Panc1 (cell line): Measurements from ENCODE around the gene CDH13. TPM values are rescaled to one million over a fixed set of nuclear protein-coding genes. Genes with fewer than 3 reads are reported as not detected.

Source experiments
- ATAC-seq: fragments of 200-7000 bp; cut with Tn5 transposase; 2 replicates; pipeline ENCODE4 v1.9.1; 2020; ENCODE audit warnings: mild to moderate bottlenecking, moderate library complexity
- BruUV-seq: library from RNA; stranded (reverse); fragments of 400-500 nt; replicated peaks from 2 replicates; lab custom pipeline; 2021; lab: Mats Ljungman, UMichigan
- CTCF ChIA-PET: fragments of 300-600 bp; sonication (Branson Sonifier 250); formaldehyde crosslinking; loops from one replicate; lab custom pipeline; 2022; ENCODE audit warnings: antibody characterized with exemption; lab: Charles Lee
- POLR2A ChIA-PET: fragments of 300-600 bp; sonication (Branson Sonifier 250); formaldehyde crosslinking; loops from one replicate; lab custom pipeline; 2022; ENCODE audit warnings: antibody characterized with exemption; lab: Charles Lee
- DNase-seq: peaks from one replicate; pipeline ENCODE4 v3.0.0-alpha.2; 2010; ENCODE audit warnings: low read depth, low spot score
- H3K27ac ChIP-seq: 2 replicates; pipeline ENCODE4 v1.5.1; 2011; ENCODE audit warnings: mild to moderate bottlenecking, low read length, inconsistent platforms
- H3K27me3 ChIP-seq: fragments of 200-500 bp; sonication (Bioruptor generic); 2 replicates; pipeline ENCODE4 v1.6.0; 2014; ENCODE audit warnings: low read length, inconsistent platforms; ENCODE audit not compliant: control insufficient read depth, insufficient read depth
- H3K36me3 ChIP-seq: fragments of 200-500 bp; sonication (Bioruptor generic); 2 replicates; pipeline ENCODE4 v1.5.1; 2014; ENCODE audit warnings: inconsistent platforms, mild to moderate bottlenecking, low read length, moderate library complexity; ENCODE audit not compliant: control insufficient read depth, insufficient read depth
- H3K4me1 ChIP-seq: 2 replicates; pipeline ENCODE4 v1.5.1; 2011; ENCODE audit warnings: inconsistent platforms, mild to moderate bottlenecking, low read length, moderate library complexity; ENCODE audit not compliant: control insufficient read depth, insufficient read depth
- H3K4me3 ChIP-seq, 2 experiments: 2 replicates each; pipeline ENCODE4 v1.5.1; 2011 to 2012; ENCODE audit warnings: low read depth in 2 of 2, low read length in 2 of 2, mild to moderate bottlenecking in 2 of 2, inconsistent platforms in 1 of 2, moderate library complexity in 1 of 2
- H3K9me3 ChIP-seq: fragments of 200-500 bp; sonication (Bioruptor generic); 2 replicates; pipeline ENCODE4 v1.5.1; 2014; ENCODE audit warnings: low read depth, mild to moderate bottlenecking, inconsistent platforms, low read length, moderate library complexity; ENCODE audit not compliant: control insufficient read depth, insufficient read depth
- POLR2AphosphoS5 ChIP-seq: IDR thresholded peaks from 2 replicates; pipeline ENCODE4 v1.6.1; 2012; ENCODE audit warnings: mild to moderate bottlenecking, low read depth, low read length, moderate library complexity
- REST ChIP-seq, 2 experiments: IDR thresholded peaks; 2 replicates each; pipeline ENCODE4 v1.6.1; 2011 to 2012; ENCODE audit warnings: low read depth in 2 of 2, control low read depth in 1 of 2, low read length in 1 of 2, mild to moderate bottlenecking in 1 of 2, moderate library complexity in 1 of 2; ENCODE audit not compliant: insufficient read depth in 1 of 2
- SIN3A ChIP-seq: IDR thresholded peaks from 2 replicates; pipeline ENCODE4 v1.6.1; 2012; ENCODE audit warnings: low read depth, mild to moderate bottlenecking, low read length, moderate library complexity, borderline replicate concordance; ENCODE audit not compliant: insufficient read depth
- TCF7L2 ChIP-seq: IDR thresholded peaks from 2 replicates; pipeline ENCODE4 v1.6.1; 2011; ENCODE audit warnings: mild to moderate bottlenecking, low read depth, low read length, inconsistent platforms
- in situ Hi-C: cut with HindIII; loops from 2 replicates; pipeline ENCODE4 v1.10.0; 2016; ENCODE audit warnings: low sequenced_read_pairs, low pct_unique_long_range_greater_than_20kb
- intact Hi-C: fragments of 100-400 bp; cut with micrococcal nuclease; formaldehyde crosslinking; loops from one replicate; pipeline ENCODE4 v1.10.0; 2022; ENCODE audit not compliant: unreplicated experiment
- total RNA-seq: library from RNA; stranded (reverse); gene quantifications from one replicate; pipeline ENCODE4 v1.2.1, GENCODE V29; 2021; ENCODE audit not compliant: unreplicated experiment
- TF ChIP-seq, protein P1 (sequence below): fragments of 450-650 bp; IDR thresholded peaks from 2 replicates; pipeline ENCODE4 v1.5.1; 2017; ENCODE audit warnings: mild to moderate bottlenecking

CDH13 gene
- total RNA-seq, 1 experiment from 2014 or later: not detected

DNA sequence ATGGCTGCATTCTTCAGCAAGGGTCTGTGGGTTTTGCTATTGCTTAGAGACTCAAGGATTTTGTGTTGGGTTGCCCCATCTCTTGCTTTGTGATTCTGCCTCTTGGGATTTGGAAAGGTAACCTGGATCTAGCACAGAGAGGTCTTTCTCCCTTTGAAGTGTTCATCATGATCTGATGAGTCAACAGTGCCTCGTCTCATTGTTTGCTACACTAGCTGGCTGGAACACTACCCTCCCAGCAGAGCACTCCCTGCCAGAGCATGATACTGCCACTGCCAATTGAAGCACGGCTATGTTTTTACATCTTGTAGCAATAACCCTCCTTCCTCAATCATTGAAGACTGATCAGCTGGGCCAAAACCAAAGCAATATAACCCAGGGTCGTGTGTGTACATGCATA is 361.0 kb downstream of the CDH13 start:
- intact Hi-C loops: no loop called here
- H3K4me1 ChIP-seq: no peaks in the 10 kb centered on the region
- no peaks in the 10 kb centered on the region for H3K9me3 ChIP-seq
- DNase-seq: no peak
- no peaks in the 10 kb centered on the region for H3K27me3 ChIP-seq
- in situ Hi-C loops: no loop called here
- no TSS peak for BruUV-seq
- ATAC-seq: no peak
- ChIA-PET CTCF (no interaction called here), POLR2A (no interaction called here)
- TF ChIP-seq, protein P1, sequence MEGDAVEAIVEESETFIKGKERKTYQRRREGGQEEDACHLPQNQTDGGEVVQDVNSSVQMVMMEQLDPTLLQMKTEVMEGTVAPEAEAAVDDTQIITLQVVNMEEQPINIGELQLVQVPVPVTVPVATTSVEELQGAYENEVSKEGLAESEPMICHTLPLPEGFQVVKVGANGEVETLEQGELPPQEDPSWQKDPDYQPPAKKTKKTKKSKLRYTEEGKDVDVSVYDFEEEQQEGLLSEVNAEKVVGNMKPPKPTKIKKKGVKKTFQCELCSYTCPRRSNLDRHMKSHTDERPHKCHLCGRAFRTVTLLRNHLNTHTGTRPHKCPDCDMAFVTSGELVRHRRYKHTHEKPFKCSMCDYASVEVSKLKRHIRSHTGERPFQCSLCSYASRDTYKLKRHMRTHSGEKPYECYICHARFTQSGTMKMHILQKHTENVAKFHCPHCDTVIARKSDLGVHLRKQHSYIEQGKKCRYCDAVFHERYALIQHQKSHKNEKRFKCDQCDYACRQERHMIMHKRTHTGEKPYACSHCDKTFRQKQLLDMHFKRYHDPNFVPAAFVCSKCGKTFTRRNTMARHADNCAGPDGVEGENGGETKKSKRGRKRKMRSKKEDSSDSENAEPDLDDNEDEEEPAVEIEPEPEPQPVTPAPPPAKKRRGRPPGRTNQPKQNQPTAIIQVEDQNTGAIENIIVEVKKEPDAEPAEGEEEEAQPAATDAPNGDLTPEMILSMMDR: no peak
- no peak for TF ChIP-seq REST (IDR thresholded peaks at IDR 0.05; ENCODE audit: insufficient read depth in 1 of 2, low read depth in 2 of 2, low read length in 1 of 2)
- no peak for TF ChIP-seq TCF7L2
- no peak for TF ChIP-seq SIN3A
- no peak for TF ChIP-seq POLR2AphosphoS5
- H3K36me3 ChIP-seq: no peaks in the 10 kb centered on the region
- H3K27ac ChIP-seq: no peak overlapping the region
- H3K4me3 ChIP-seq: no peak overlapping the region

DNA sequence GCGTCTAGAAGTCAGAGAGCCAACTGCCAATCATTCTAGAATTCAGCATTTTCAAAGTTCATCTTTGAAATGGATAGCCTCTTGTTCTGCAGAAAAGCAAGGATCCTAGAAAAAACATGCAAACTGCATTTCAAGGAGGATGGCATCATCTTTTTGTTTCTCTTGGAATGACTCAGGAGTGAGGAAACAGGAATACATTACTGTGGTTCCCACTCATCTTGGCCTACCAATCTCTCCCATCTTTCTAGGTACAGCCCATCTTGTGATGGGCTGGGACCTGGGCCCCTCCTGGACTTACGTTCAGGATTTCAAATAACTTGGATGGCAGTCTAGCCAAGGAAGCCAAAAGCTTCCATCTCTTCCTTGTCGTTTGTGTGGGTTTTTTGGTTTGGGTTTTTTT is 363.4 kb downstream of the CDH13 start:
- H3K4me1 ChIP-seq: no peaks in the 10 kb centered on the region
- ATAC-seq (no peak), DNase-seq (no peak)
- no peak overlapping the region for H3K27ac ChIP-seq
- ChIA-PET POLR2A (no interaction called here), CTCF (no interaction called here)
- H3K9me3 ChIP-seq: no peaks in the 10 kb centered on the region
- no TSS peak for BruUV-seq
- no peak overlapping the region for H3K4me3 ChIP-seq
- H3K36me3 ChIP-seq: no peaks in the 10 kb centered on the region
- no peaks in the 10 kb centered on the region for H3K27me3 ChIP-seq
- TF ChIP-seq REST (IDR thresholded peaks at IDR 0.05; ENCODE audit: insufficient read depth in 1 of 2, low read depth in 2 of 2, low read length in 1 of 2): no peak
- intact Hi-C loops: no loop called here
- in situ Hi-C loops: no loop called here
